DOHH2 (cell line): ENCODE measurements around the gene LRTM2.

Experiments
- CTCF ChIP-seq: fragments of 200-600 bp; sonication (generic); IDR thresholded peaks from one replicate; pipeline ENCODE4 v1.5.1; 2014; ENCODE audit warnings: antibody characterized with exemption, mild to moderate bottlenecking, low read depth, low read length; ENCODE audit not compliant: poor library complexity, severe bottlenecking
- EZH2phosphoT487 ChIP-seq: fragments of 200-600 bp; sonication (generic); IDR thresholded peaks from 2 replicates; pipeline ENCODE4 v1.6.1; 2017; ENCODE audit warnings: borderline replicate concordance, mild to moderate bottlenecking, antibody characterized with exemption, low read length, moderate library complexity, mixed read lengths

DNA sequence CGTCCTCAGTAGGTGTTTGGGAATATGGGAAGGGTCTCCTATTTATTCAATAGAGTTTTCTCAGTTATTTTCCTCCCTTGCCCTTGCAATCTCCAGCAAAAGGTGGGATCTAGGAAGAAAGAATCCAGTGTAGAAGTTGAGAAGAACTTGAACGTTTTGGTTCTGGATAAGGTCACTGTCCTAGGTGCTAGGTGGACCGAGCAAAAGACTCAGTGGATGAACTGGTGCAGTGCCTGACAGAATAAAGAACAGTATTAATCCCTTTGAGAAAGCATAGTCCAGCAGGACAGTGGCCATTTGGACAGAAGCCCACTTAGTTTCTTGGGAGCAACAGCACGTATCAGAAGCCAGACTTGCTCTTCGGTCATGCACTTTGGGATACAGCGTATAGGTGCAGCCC, 32.7 kb upstream of the LRTM2 start:
- no peak for TF ChIP-seq CTCF
- no peak for TF ChIP-seq EZH2phosphoT487
